Left renal pelvis (tissue), 4 donors: ENCODE measurements around the gene DEFB126. TPM values are rescaled to one million over a fixed set of nuclear protein-coding genes. Genes with fewer than 3 reads are reported as not detected.
"Not testable (repeated sequence)": the region's sequence is repeated elsewhere in the genome, so short reads cannot be mapped to it uniquely, and the experiment has no call there.

ENCODE experiments used
- DNase-seq, 4 donors: peaks; one replicate each; pipeline ENCODE4 v3.0.0-alpha.2; 2013; ENCODE audit warnings: low read depth in 4 of 4, low spot score in 3 of 4
- polyA plus RNA-seq, 4 donors: library from polyadenylated mRNA; unstranded; fragments of 120-200 nt; gene quantifications; one replicate each; pipeline ENCODE4 v1.2.1, GENCODE V29; 2013; ENCODE audit not compliant: insufficient read length in 4 of 4

Gene DEFB126, protein sequence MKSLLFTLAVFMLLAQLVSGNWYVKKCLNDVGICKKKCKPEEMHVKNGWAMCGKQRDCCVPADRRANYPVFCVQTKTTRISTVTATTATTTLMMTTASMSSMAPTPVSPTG
- polyA plus RNA-seq = not detected

DNA sequence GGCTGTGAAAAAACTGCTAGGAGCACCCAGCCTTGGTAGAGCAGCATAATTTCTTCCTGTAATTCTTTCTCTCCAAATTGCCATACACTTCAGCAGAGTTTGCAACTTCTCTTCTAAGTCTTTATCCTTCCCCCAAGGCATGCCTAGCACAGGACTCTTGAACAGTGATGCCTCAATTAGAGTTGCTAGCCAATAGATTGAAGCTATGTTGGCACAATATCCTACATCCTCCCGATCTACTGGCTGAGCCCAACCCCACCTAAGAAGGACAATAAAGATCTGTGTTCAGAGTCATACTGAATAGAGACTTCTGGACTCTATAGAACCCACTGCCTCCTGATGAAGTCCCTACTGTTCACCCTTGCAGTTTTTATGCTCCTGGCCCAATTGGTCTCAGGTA lies at the start of gene DEFB126:
TSS of gene DEFB126 (plus strand) at position 301 of the 400 bp plus-strand sequence. CDS start at position 340, 39 bp downstream.
- no peak for DNase-seq

DNA sequence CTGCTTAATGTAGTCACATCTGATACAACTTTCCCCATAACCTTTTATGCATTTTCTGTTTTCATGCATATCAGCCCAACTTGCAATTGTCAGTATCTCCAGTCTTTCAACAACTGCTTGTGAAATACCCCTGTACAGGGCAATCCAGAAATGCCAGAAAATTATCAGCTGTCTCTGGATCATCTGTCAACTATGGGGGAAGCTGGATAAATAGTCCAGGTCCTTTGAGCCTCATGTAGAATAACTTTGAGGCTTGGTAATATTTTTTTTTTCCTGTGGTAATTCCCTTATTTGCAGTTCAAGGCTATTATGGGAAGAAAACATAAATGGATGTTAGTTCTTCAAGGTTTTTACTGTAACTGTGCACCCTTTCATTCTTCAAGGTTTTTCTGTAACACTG lies 48.7 kb upstream of the DEFB126 start:
- no peak for DNase-seq

DNA sequence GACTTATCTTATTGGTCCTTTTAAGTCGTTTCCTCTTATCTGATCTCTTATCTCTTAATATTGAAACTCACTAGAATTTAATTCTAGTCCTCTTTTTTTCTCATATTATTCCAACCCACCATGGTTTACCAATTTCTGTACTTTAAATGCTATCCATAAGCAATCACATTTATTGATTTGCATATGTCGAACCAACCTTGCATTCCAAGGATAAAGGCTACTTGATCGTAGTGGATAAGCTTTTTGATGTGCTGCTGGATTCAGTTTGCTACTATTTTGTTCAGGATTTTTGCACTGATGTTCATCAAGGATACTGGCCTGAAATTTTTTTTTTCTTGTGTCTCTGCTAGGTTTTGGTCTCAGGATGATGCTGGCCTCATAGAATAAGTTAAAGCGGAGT lies 47.2 kb upstream of the DEFB126 start:
- DNase-seq = no peak

DNA sequence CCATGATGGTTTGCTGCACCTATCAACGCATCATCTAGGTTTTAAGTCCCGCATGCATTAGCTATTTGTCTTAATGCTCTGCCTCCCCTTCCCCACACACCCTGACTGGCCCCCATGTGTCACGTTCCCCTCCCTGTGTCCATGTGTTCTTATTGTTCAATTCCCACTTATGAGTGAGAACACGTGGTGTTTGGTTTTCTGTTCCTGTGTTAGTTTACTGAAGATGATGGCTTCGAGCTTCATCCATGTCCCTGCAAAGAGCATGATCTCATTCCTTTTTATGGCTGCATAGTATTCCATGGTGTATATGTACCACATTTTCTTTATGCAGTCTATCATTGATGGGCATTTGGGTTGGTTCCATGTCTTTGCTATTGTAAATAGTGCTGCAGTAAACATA lies 44.7 kb upstream of the DEFB126 start:
- not testable (repeated sequence) for DNase-seq

DNA sequence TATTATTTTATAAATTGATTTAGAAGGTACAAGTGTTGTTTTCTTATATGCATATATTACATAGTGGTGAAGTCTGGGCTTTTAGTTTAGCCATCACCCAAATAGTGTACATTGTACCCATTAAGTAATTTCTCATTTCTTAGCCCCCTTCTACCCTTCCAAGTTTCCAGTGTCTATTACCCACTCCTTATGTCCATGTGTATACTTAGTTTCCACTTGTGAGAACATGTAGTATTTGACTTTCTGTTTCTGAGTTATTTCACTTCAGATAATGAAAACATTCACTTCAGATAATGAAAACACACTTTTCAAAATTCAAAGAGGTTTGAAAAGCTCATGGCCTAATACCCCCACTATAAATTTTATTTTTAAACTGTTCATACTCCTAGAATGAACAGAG lies 40.4 kb upstream of the DEFB126 start:
- DNase-seq = no peak

DNA sequence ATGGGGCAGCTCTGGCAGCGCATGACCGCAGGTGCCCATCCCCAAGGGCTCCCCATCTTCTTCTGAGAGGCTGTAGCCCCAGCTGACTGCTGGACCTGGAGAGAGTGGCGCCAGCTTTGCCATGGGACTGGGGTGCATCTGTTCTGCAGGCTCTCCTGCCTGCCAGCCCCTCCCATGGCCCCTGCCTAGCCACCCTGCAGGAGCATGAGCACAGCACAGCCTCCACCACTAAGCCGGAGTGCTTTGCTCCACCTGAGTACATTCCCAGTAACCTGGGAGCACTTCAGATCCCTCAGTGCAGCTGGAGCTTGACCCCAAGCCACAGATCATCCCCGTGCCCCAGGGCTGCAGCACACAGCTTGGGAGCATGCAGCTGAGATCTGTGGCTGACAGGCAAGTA lies 38.9 kb upstream of the DEFB126 start:
- DNase-seq = no peak

DNA sequence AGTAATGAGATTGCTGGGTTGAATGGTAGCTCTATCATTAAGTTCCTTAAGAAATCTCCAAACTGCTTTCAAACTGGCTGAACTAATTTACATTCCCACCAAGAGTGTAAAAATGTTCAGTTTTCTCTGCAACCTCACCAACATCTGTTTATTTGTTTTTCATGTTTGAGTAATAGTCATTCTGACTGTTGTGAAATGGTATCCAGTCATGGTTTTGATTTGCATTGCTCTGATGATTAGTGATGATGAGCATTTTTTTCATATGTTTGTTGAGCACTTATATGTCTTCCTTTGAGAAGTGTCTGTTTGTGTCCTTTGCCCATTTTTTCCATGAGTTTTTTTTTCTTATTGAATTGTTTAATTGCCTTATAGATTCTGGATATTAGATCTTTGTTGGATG lies 30.0 kb upstream of the DEFB126 start:
- no peak for DNase-seq

DNA sequence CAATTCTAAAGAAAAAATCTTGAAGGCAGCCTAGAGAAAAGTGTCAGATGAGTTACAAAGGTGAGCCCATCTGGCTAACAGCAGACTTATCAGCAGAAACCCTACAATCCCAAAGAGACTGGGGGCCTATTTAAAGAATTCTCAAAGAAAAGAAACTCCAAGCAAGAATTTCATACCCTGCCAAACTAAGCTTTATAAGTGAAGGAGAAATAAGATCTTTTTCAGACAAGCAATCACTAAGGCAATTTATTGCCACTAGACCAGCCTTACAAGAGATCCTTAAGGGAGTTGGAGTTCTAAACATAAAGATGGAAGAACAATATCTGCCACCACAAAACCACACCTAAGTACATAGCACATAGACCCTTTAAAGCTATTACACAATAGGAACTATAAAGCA lies 24.9 kb upstream of the DEFB126 start:
- no peak for DNase-seq

DNA sequence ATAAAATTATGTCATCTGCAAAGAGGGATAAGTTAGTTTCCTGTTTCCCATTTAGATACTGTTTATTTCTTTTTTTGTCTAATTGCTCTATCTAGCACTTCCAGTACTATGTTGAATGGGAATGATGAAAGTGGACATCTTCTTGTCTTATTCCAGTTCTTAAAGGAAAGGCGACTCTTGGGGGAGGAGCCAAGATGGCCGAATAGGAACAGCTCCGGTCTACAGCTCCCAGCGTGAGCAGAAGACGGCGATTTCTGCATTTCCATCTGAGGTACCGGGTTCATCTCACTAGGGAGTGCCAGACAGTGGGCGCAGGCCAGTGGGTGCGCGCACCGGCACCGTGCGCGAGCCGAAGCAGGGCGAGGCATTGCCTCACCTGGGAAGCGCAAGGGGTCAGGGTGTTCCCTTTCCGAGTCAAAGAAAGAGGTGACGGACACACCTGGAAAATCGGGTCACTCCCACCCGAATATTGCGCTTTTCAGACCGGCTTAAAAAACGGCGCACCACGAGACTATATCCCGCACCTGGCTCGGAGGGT lies 12.5 kb upstream of the DEFB126 start:
- not testable (repeated sequence) for DNase-seq

DNA sequence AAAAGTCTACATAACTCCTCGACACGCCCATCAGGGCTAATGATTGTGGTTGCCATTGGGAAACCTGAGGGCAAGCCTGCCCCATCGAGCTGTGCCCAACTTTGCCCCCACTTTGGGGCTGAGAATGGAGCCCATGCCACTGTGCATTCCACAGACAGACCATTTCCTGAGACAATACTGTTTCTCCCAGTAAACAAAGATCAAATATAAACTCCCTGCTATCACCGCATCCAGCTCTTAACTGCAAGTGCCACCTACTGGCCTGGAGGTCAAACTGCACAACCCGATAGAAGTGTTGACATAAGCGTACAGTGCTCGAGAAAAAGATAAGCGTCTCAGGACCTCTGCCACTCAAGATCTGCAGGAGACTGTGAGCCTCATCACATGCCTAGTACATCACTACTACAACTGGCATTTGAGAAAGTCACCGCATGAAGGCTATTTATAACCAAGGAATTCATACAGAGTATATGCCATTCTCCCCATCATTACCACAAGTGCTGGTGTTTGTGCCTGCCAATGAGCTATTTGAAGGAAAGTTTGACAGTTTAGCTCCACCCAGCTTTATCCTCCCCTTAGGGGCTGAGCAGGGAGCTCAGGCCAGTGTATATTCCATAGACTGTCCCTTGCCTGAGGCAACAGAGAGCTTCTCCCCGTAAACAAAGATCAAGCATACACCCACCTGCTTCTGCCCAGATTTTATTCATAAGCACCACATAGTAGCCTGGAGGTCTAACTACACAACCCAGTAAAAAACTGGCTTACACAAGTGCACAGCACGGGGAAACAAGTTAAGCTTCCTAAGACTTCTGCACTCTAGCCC lies 4.5 kb upstream of the DEFB126 start:
- no peak for DNase-seq

DNA sequence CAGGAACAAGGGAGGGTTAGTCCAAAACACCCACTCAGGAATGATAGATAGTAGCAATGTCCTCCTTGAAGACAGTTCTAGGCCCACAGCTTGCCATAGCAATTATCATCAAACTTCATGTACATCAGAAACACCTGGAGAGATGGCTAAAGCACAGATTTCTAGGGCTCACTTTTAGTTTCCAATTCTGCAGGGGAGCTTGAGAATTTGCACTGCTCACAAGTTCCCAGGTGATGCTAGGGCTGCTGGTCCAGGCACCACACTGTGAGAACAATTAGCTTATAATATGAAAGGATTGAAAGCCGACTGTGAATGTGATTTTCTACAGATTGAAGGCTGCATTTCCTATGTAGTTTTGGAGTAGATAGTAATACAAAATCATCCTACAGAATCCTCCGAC lies 3.5 kb downstream of the DEFB126 start:
- no peak for DNase-seq

DNA sequence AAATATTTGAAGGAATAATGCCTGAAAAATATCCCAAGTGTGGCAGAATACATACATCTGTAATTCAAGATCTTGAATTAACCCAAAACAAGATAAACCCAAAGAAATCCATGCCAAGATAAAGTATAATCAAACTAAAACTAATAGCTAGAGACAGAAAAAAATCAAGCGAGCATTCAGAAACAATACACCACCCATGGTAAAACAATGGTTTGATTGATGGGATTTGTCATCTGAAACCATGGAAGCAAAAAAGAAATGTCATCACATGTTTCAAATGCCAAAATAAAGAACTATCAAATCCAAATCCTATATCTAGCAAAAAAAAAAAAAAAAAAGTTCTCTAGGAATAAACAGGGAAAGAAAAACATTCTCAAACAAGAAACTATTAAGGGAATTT lies 9.7 kb downstream of the DEFB126 start:
- no peak for DNase-seq

DNA sequence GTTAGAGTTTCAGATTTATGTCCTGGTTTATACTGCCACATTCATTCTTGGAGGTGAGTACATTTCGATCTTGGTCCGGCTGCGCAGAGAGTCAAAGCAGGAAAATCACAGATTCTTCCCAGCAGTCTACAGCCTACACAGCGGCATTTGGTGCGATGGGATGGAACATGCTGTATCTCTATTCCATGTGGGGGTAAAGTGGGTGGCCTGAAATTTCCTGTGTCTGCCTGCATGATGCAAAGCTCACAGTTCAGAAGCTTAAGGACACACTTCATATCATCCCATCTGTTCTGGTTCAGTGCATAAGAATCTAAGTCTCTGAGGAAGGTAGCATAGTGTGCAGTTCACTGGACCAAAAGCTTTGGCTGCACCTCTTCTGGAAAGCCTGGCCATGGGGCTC lies 14.8 kb downstream of the DEFB126 start, which contains the start of gene DEFB127:
TSS of gene DEFB127 (plus strand) at position 301 of the 400 bp plus-strand sequence. CDS start at position 392, 91 bp downstream.
- peak in 1 of 4 donors; percentile 2 for DNase-seq

DNA sequence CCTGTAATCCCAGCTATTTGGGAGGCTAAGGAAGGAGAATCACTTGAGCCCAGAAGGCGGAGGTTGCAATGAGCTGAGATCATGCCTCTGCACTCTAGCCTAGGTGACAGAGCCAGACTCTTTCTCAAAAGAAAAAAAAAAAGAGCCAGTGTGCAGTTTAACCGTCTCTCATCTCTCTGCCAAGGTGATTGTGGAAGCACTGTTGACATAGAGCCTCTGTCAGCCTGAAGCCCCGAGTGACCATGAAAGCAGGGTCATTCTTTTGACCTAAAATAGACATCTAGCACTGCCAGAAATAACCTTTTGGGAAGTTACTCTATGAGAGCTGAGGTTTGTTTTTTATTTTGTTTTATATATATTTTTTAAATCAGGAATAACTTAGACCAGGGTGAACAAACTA lies 22.2 kb downstream of the DEFB126 start:
- no peak for DNase-seq

DNA sequence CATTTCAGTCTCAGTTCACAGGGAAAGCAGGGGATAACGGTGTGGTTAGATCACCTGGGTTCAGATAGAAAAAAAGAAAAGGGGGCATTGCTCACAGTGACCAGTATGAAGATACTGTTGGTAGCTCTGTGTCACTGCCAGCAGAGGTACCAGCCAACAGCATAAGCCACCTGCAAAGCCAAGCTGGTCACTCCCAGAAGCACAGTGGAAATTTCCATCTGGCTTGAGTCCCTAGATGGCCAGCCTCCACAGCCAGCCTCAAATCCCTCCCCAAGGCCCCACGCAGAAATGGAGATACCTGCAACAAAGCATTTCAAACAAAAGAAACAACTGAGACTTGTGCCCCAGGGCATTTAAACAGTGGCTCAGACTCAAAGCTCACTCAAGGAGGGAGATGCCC lies 26.5 kb downstream of the DEFB126 start:
- no peak for DNase-seq

DNA sequence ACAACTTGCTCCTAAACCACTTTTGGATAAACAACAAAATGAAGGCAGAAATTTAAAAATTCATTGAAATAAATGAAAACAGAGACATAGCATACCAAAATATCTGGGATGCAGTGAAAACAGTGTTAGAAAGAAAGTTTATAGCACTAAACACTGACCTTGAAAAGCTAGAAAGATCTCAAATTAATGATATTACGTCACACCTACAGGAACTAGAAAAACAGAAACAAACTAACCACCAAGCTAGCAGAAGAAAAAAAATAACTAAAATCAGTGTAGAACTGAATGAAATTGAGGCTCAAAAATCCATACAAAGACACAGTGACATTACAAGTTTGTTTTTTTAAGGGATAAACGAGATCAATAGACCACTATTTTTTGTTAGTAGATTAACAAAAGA lies 41.9 kb downstream of the DEFB126 start:
- no peak for DNase-seq

DNA sequence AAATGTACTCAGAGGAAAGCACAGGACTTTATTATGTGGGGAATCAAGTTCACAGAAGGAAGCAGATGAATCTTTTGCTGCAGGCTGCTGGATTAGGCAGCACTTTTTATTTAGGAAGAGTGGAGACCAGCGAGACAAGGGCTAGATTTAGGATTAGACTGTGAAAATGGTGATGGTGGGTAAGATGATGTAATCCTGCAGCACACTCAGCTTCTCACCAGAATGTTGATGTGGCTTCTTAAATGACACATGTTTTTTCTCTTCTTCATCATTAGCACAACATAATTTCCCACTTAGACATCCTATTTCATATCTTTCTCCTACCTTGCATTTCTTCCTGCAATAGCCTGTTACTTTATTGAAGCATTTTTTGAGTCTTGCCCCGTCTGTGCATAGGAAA lies 45.3 kb downstream of the DEFB126 start:
- no peak for DNase-seq

DNA sequence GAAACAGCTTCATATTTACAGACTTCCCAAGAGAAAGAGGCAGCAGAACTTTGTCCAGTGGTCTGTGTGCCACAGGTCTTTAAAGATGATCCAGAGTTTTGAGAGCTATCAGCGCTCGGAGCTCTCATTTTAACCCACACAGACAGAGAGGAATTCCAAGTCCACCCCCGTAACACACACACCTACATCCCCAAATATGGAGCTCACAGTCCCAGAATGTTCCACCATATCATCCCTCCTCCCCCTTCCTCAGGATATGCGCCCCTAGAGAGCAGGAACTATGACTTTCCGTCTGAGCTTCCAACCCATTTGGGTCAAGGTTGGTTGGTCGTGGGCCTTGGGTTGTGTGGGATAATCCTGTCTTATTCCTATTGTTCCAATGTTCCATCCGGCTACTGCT lies 47.2 kb downstream of the DEFB126 start, which contains the start of gene DEFB128:
TSS of gene DEFB128 (minus strand) at position 101 of the 400 bp plus-strand sequence. CDS start at position 13, 88 bp downstream.
- no peak for DNase-seq
